Lower leg skin (tissue), 3 donors: Measurements from ENCODE around the gene SNTG2.

Experiments used
- CTCF ChIP-seq, 3 donors: fragments of 450-650 bp; IDR thresholded peaks; one replicate each; pipeline ENCODE4 v1.5.1; 2016; ENCODE audit warnings: antibody characterized with exemption in 3 of 3, mild to moderate bottlenecking in 3 of 3, moderate library complexity in 2 of 3
- POLR2A ChIP-seq, 2 donors: fragments of 450-650 bp; IDR thresholded peaks; one replicate each; pipeline ENCODE4 v1.6.1; 2016 to 2017; ENCODE audit warnings: antibody characterized with exemption in 2 of 2, mild to moderate bottlenecking in 1 of 2, moderate library complexity in 1 of 2

DNA sequence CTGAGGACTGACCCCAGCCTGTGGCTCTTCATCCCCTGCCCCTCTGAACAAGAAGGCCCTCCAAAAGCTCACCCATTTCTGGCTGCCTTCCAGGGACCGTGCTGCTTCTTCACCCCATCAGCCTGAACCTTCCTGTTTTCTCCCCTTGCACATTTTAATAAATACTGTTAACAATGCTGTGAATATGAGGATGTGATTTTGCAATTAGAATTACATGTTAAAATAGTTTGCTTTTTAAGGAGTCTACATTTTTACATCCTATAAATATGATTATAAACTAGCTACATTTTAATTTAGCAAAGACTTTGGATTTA lies 4.0 kb downstream of the SNTG2 start:
- TF ChIP-seq POLR2A (IDR thresholded peaks at IDR 0.05) (no peak), CTCF (IDR thresholded peaks at IDR 0.05) (no peak)
